ENCODE measurements around the gene CTXN2. TPM values are rescaled to one million over a fixed set of nuclear protein-coding genes. Genes with fewer than 3 reads are reported as not detected.

Gene CTXN2
- total and polyA plus RNA-seq, 10 donors = not detected

GRCh38 chr15:48185529-48185928 lies 5.9 kb upstream of the CTXN2 start:
- H3K9me3 ChIP-seq = no peaks in the 10 kb centered on the region
- 71 to 80% (median 75%) methylated on average over 3 of the region's 3 CpGs for WGBS, 5 donors
- no peak for DNase-seq
- TF ChIP-seq POLR2A (IDR thresholded peaks at IDR 0.05) (no peak), POLR2AphosphoS5 (IDR thresholded peaks at IDR 0.05) (no peak), CTCF (IDR thresholded peaks at IDR 0.05 in 8 of 11, conservative IDR thresholded peaks at IDR 0.05 in 3 of 11) (no peak)
- H3K27ac ChIP-seq = no peak overlapping the region
- intact Hi-C loops (cut with DNase I; ENCODE audit: low total_unique reads) = no loop called here
- peaks cover 0 to 18% (median 0%) of the 10 kb centered on the region in 7 donors for H3K27me3 ChIP-seq (replicated peaks in 1 of 7)
- H3K36me3 ChIP-seq = no peaks in the 10 kb centered on the region
- H3K4me3 ChIP-seq = no peak overlapping the region
- H3K4me1 ChIP-seq = no peaks in the 10 kb centered on the region

GRCh38 chr15:48186271-48186670 lies 5.2 kb upstream of the CTXN2 start:
- no peak for DNase-seq
- no peaks in the 10 kb centered on the region for H3K36me3 ChIP-seq
- H3K4me1 ChIP-seq = no peaks in the 10 kb centered on the region
- no peak for TF ChIP-seq CTCF (IDR thresholded peaks at IDR 0.05 in 8 of 11, conservative IDR thresholded peaks at IDR 0.05 in 3 of 11)
- TF ChIP-seq POLR2AphosphoS5 (IDR thresholded peaks at IDR 0.05) = no peak
- no peak for TF ChIP-seq POLR2A (IDR thresholded peaks at IDR 0.05)
- no peak overlapping the region for H3K27ac ChIP-seq
- H3K27me3 ChIP-seq (replicated peaks in 1 of 7) = peaks cover 0 to 26% (median 0%) of the 10 kb centered on the region in 7 donors
- H3K9me3 ChIP-seq = no peaks in the 10 kb centered on the region
- no peak overlapping the region for H3K4me3 ChIP-seq
- intact Hi-C loops (cut with DNase I; ENCODE audit: low total_unique reads) = no loop called here
- 93 to 98% (median 96%) methylated on average over 3 of the region's 3 CpGs for WGBS, 5 donors

DNA sequence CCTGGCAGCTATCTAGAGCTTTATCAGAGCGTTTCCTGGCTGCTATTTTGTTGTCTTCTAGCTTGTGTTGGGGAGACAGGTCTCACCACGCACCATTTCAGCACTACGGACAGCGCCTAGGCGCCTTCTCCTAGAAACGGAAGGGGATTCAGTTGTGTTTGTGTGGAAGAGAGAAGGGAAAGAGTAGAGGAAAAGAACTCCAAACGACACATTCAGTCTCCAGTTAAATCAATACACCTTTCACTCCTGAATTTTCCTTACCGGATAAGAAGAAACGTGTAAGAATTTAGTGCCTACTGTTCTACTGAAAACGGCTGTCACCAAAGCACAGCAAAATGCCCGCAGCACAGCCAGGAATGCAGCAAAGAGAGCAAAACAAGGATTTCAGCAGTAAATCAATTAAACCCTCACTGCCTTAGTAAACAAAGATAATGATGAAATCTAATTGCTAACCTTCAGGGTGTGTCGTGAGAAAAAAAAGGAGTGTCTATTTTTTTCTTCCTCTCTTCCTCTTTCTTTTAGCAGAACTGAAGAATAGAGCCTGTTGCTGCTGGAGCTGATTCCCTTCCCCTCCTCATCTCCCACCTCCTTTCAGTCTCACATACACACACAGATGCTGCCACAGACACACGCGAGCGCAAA lies 412 bp upstream of the CTXN2 start:
- TF ChIP-seq POLR2A (IDR thresholded peaks at IDR 0.05) (no peak), CTCF (IDR thresholded peaks at IDR 0.05 in 8 of 11, conservative IDR thresholded peaks at IDR 0.05 in 3 of 11) (no peak), POLR2AphosphoS5 (IDR thresholded peaks at IDR 0.05) (no peak)
- H3K27me3 ChIP-seq (replicated peaks in 1 of 7) = peaks cover 0 to 39% (median 7%) of the 10 kb centered on the region in 7 donors
- H3K4me3 ChIP-seq = no peak overlapping the region

GRCh38 chr15:48202068-48202467 lies 10.6 kb downstream of the CTXN2 start:
- 67 to 76% (median 74%) methylated on average over 1 of the region's 1 CpG for WGBS, 5 donors
- Histone ChIP-seq H3K27me3 (replicated peaks in 1 of 7) (peaks cover 0 to 20% (median 0%) of the 10 kb centered on the region in 7 donors), H3K27ac (no peak overlapping the region), H3K9me3 (no peaks in the 10 kb centered on the region), H3K4me1 (no peaks in the 10 kb centered on the region), H3K4me3 (no peak overlapping the region), H3K36me3 (no peaks in the 10 kb centered on the region)
- TF ChIP-seq POLR2AphosphoS5 (IDR thresholded peaks at IDR 0.05) (no peak), CTCF (IDR thresholded peaks at IDR 0.05 in 8 of 11, conservative IDR thresholded peaks at IDR 0.05 in 3 of 11) (no peak), POLR2A (IDR thresholded peaks at IDR 0.05) (no peak)
- DNase-seq = no peak
- intact Hi-C loops (cut with DNase I; ENCODE audit: low total_unique reads) = no loop called here

More for the DNA sequence above, 412 bp upstream of the CTXN2 start:
- WGBS, 5 donors = 5 to 12% (median 6%) methylated on average over 15 of the region's 15 CpGs
- Histone ChIP-seq H3K36me3 (no peaks in the 10 kb centered on the region), H3K9me3 (no peaks in the 10 kb centered on the region), H3K4me1 (no peaks in the 10 kb centered on the region), H3K27ac (no peak overlapping the region)
- intact Hi-C loops (cut with DNase I; ENCODE audit: low total_unique reads) = no loop called here
- no peak for DNase-seq

Data from spleen (tissue), 11 donors.